Endothelial cell (in vitro differentiated cells): ENCODE data around the gene SPATS2. TPM values are rescaled to one million over a fixed set of nuclear protein-coding genes. Genes with fewer than 3 reads are reported as not detected.

Source experiments
- DNase-seq: peaks from one replicate; pipeline ENCODE4 v3.0.0; 2021; ENCODE audit warnings: low spot score
- H3K27ac Mint-ChIP-seq: one replicate; pipeline ENCODE4 v1.8.0; 2021; ENCODE audit warnings: mixed read lengths, inconsistent platforms; ENCODE audit not compliant: unreplicated experiment
- H3K27me3 Mint-ChIP-seq: one replicate; pipeline ENCODE4 v1.8.0; 2021; ENCODE audit warnings: mild to moderate bottlenecking, moderate library complexity, mixed read lengths, inconsistent platforms; ENCODE audit not compliant: unreplicated experiment
- H3K36me3 Mint-ChIP-seq: one replicate; pipeline ENCODE4 v1.8.0; 2021; ENCODE audit warnings: mild to moderate bottlenecking, low read depth, mixed read lengths, inconsistent platforms; ENCODE audit not compliant: unreplicated experiment
- H3K4me1 Mint-ChIP-seq: one replicate; pipeline ENCODE4 v1.8.0; 2021; ENCODE audit warnings: mild to moderate bottlenecking, mixed read lengths, inconsistent platforms; ENCODE audit not compliant: unreplicated experiment
- H3K4me3 Mint-ChIP-seq: one replicate; pipeline ENCODE4 v1.8.0; 2021; ENCODE audit warnings: mild to moderate bottlenecking, mixed read lengths, inconsistent platforms; ENCODE audit not compliant: unreplicated experiment
- H3K9me3 Mint-ChIP-seq: one replicate; pipeline ENCODE4 v1.8.0; 2021; ENCODE audit warnings: mixed read lengths, inconsistent platforms; ENCODE audit not compliant: unreplicated experiment
- total RNA-seq: library from RNA; stranded (reverse); fragmentation: NEBNext Ultra II Directional; extraction: Animal tissue kit (Norgen Biotek cat#: 25700); gene quantifications from one replicate; pipeline ENCODE4 v1.2.1, GENCODE V29; 2021; ENCODE audit not compliant: unreplicated experiment
- TF ChIP-seq, protein P1 (sequence below): fragments of 200-600 bp; sonication (generic); IDR thresholded peaks from one replicate; pipeline ENCODE4 v1.5.0; 2021; ENCODE audit warnings: antibody characterized with exemption; ENCODE audit not compliant: unreplicated experiment

The SPATS2 gene
- total RNA-seq, 1 donor from 2014 or later, result 37.3 TPM

DNA sequence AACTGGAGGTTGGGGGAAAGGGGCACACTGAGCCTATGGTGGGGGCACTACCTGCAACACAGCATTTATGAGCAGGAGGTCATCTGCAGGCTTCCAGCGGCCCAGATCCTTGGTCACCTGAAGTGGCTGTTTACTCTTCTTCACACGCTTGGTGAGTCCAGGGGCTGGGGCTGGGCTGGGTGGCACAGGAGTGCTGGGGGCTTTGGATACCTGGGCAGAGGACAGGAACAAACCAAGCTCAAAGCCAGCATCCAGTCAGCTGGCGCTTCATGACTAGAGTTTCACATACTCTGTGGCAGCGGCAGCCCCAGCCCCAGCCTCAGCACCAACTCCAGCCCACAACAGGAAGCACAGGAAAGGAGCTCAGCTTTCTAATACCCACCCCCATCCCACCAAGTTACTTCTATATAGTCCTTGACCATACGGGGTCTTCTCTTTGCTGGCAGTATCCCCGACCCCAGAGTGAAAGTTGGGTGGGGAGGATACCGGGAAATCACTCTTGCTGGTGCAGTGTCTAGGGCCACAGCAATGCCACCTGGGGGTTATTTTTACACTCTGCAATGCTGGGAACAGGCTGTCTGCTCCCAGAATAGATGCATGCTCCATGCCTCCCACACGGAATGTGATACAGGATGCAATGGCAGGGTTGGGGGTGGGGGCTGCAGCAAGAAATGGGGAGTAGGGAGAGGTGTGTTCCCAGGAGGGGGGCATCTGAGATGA is 197.6 kb downstream of the SPATS2 start:
- H3K4me3 Mint-ChIP-seq, result no peak overlapping the region
- no peak overlapping the region for H3K27ac Mint-ChIP-seq
- peaks cover 16% of the 10 kb centered on the region for H3K36me3 Mint-ChIP-seq
- no peak for DNase-seq
- H3K27me3 Mint-ChIP-seq, result peaks cover 12% of the 10 kb centered on the region
- H3K4me1 Mint-ChIP-seq, result peaks cover 17% of the 10 kb centered on the region
- TF ChIP-seq, protein P1, sequence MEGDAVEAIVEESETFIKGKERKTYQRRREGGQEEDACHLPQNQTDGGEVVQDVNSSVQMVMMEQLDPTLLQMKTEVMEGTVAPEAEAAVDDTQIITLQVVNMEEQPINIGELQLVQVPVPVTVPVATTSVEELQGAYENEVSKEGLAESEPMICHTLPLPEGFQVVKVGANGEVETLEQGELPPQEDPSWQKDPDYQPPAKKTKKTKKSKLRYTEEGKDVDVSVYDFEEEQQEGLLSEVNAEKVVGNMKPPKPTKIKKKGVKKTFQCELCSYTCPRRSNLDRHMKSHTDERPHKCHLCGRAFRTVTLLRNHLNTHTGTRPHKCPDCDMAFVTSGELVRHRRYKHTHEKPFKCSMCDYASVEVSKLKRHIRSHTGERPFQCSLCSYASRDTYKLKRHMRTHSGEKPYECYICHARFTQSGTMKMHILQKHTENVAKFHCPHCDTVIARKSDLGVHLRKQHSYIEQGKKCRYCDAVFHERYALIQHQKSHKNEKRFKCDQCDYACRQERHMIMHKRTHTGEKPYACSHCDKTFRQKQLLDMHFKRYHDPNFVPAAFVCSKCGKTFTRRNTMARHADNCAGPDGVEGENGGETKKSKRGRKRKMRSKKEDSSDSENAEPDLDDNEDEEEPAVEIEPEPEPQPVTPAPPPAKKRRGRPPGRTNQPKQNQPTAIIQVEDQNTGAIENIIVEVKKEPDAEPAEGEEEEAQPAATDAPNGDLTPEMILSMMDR, result no peak
- no peaks in the 10 kb centered on the region for H3K9me3 Mint-ChIP-seq

- peak overlapping the region; percentile 37 for H3K4me3 Mint-ChIP-seq
- H3K4me1 Mint-ChIP-seq, result peaks cover 19% of the 10 kb centered on the region
- TF ChIP-seq, protein P1, result no peak
- H3K27me3 Mint-ChIP-seq, result peaks cover 10% of the 10 kb centered on the region
- no peak for DNase-seq
- no peaks in the 10 kb centered on the region for H3K9me3 Mint-ChIP-seq
- H3K36me3 Mint-ChIP-seq, result peaks cover 12% of the 10 kb centered on the region
- no peak overlapping the region for H3K27ac Mint-ChIP-seq
Observed at GRCh38 chr12:49565406-49566265, 198.4 kb downstream of the SPATS2 start.

DNA sequence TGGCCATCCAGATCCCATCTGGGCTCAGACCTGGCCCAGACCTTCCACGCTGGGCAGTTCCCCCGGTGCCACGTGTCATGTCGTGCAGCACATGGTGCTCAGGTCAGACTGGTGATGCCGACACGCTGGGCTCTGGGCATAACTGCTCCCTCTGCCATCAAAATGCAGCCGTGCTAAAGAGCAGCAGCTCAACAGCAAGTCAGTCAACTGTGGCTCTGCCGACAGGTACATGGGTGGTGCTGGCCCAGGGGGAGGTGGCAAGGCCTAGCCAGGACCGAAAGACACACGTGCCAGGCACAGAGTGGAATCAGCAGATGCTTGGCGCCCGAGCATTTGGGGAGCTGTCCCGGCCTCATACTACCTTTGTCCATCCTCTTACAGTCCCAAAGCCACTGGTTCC is 199.1 kb downstream of the SPATS2 start:
- Mint-ChIP-seq H3K4me1 (peaks cover 24% of the 10 kb centered on the region), H3K27ac (no peak overlapping the region), H3K36me3 (peaks cover 11% of the 10 kb centered on the region), H3K9me3 (no peaks in the 10 kb centered on the region), H3K4me3 (no peak overlapping the region), H3K27me3 (peaks cover 10% of the 10 kb centered on the region)
- DNase-seq, result no peak
- TF ChIP-seq, protein P1, result no peak

- Mint-ChIP-seq H3K9me3 (no peaks in the 10 kb centered on the region), H3K36me3 (peaks cover 9% of the 10 kb centered on the region), H3K4me3 (peak overlapping the region; percentile 98), H3K27me3 (peaks cover 10% of the 10 kb centered on the region), H3K27ac (peak overlapping the region; percentile 98), H3K4me1 (peaks cover 24% of the 10 kb centered on the region)
- TF ChIP-seq, protein P1, result no peak
- no peak for DNase-seq
Observed at GRCh38 chr12:49567302-49567610, 200.0 kb downstream of the SPATS2 start.
